CD14-positive monocyte (primary cell): Measurements from ENCODE around the gene METTL16. TPM values are rescaled to one million over a fixed set of nuclear protein-coding genes. Genes with fewer than 3 reads are reported as not detected.

ENCODE experiments used
- DNase-seq, 3 donors: peaks; one replicate each; pipeline ENCODE4 v3.0.0-alpha.2; 2011 to 2022
- H2AFZ ChIP-seq: 2 replicates; pipeline ENCODE4 v1.6.0; 2012; ENCODE audit warnings: mild to moderate bottlenecking, low read depth, low read length, inconsistent platforms; ENCODE audit not compliant: insufficient read depth, poor library complexity, severe bottlenecking
- H3K27ac ChIP-seq, 2 donors: 1 replicate in 1 of 2; 2 replicates in 1 of 2; pipeline ENCODE4 v1.5.1; 2012 to 2013; ENCODE audit warnings: low read length in 2 of 2, control low read depth in 1 of 2, inconsistent platforms in 1 of 2, low read depth in 1 of 2, mild to moderate bottlenecking in 1 of 2
- H3K27me3 ChIP-seq, 2 donors: one replicate each; pipeline versions ENCODE4 v1.6.0 to v1.6.1; 2011 to 2013; ENCODE audit warnings: low read length in 2 of 2; ENCODE audit not compliant: control insufficient read depth in 2 of 2, insufficient read depth in 2 of 2
- H3K36me3 ChIP-seq, 2 donors: replicated peaks in 1 of 2; 1 replicate in 1 of 2; 2 replicates in 1 of 2; pipeline versions ENCODE4 v1.5.1 to v1.6.1; 2012 to 2013; ENCODE audit warnings: low read length in 2 of 2, control low read depth in 1 of 2, inconsistent platforms in 1 of 2, mild to moderate bottlenecking in 1 of 2; ENCODE audit not compliant: insufficient read depth in 2 of 2, control insufficient read depth in 1 of 2
- H3K4me1 ChIP-seq, 2 donors: 1 replicate in 1 of 2; 2 replicates in 1 of 2; pipeline versions ENCODE4 v1.5.1 to v1.6.1; 2012 to 2013; ENCODE audit warnings: low read length in 2 of 2, control low read depth in 1 of 2, inconsistent platforms in 1 of 2, mild to moderate bottlenecking in 1 of 2, moderate library complexity in 1 of 2; ENCODE audit not compliant: insufficient read depth in 2 of 2, control insufficient read depth in 1 of 2
- H3K4me2 ChIP-seq: replicated peaks from 2 replicates; pipeline ENCODE3; 2012; ENCODE audit warnings: low read length, moderate library complexity, mild to moderate bottlenecking; ENCODE audit not compliant: poor library complexity, severe bottlenecking; ENCODE audit errors: extremely low read depth
- H3K4me3 ChIP-seq, 3 experiments: fragments of 200-600 bp in 1 of 3; sonication (generic) in 1 of 3; replicated peaks in 1 of 3; 1 replicate in 2 of 3; 2 replicates in 1 of 3; pipeline ENCODE4 v1.5.1; 2011 to 2013; ENCODE audit warnings: low read length in 3 of 3, mild to moderate bottlenecking in 3 of 3, control low read depth in 2 of 3, low read depth in 2 of 3, inconsistent platforms in 1 of 3, moderate library complexity in 1 of 3
- H3K79me2 ChIP-seq: 2 replicates; pipeline ENCODE4 v1.6.0; 2012; ENCODE audit warnings: mild to moderate bottlenecking, control low read depth, inconsistent platforms, low read length, moderate library complexity; ENCODE audit not compliant: insufficient read depth
- H3K9ac ChIP-seq: 2 replicates; pipeline ENCODE4 v1.6.0; 2017; ENCODE audit warnings: low read length, mild to moderate bottlenecking; ENCODE audit not compliant: insufficient read depth, poor library complexity, severe bottlenecking
- H3K9me3 ChIP-seq, 2 donors: replicated peaks in 1 of 2; 1 replicate in 1 of 2; 2 replicates in 1 of 2; pipeline versions ENCODE4 v1.5.1 to v1.6.1; 2012 to 2013; ENCODE audit warnings: low read length in 2 of 2, control low read depth in 1 of 2; ENCODE audit not compliant: control insufficient read depth in 1 of 2, insufficient read depth in 1 of 2
- H4K20me1 ChIP-seq: 2 replicates; pipeline ENCODE4 v1.6.0; 2012; ENCODE audit warnings: mild to moderate bottlenecking, low read length, control low read depth, moderate library complexity; ENCODE audit not compliant: insufficient read depth
- H3K27ac Mint-ChIP-seq, 7 donors: one replicate each; pipeline ENCODE4 v1.8.0; 2020; ENCODE audit warnings: mild to moderate bottlenecking in 7 of 7, mixed read lengths in 7 of 7, moderate library complexity in 6 of 7, inconsistent platforms in 2 of 7
- H3K27me3 Mint-ChIP-seq, 3 donors: one replicate each; pipeline ENCODE4 v1.8.0; 2021 to 2022; ENCODE audit warnings: low read depth in 3 of 3, mild to moderate bottlenecking in 3 of 3, mixed read lengths in 3 of 3, moderate library complexity in 3 of 3, inconsistent platforms in 1 of 3
- H3K36me3 Mint-ChIP-seq, 2 donors: one replicate each; pipeline ENCODE4 v1.8.0; 2020; ENCODE audit warnings: mixed read lengths in 2 of 2, inconsistent platforms in 1 of 2, mild to moderate bottlenecking in 1 of 2
- H3K4me1 Mint-ChIP-seq: one replicate; pipeline ENCODE4 v1.8.0; 2020; ENCODE audit warnings: mild to moderate bottlenecking, mixed read lengths
- H3K4me3 Mint-ChIP-seq, 2 donors: one replicate each; pipeline ENCODE4 v1.8.0; 2020; ENCODE audit warnings: mild to moderate bottlenecking in 2 of 2, mixed read lengths in 2 of 2, moderate library complexity in 1 of 2
- H3K9me3 Mint-ChIP-seq, 7 donors: one replicate each; pipeline ENCODE4 v1.8.0; 2020 to 2022; ENCODE audit warnings: mixed read lengths in 7 of 7, mild to moderate bottlenecking in 6 of 7, moderate library complexity in 6 of 7, inconsistent platforms in 2 of 7
- WGBS: methylation state at CpG from one replicate; pipeline ENCODE4 v1.1.5; 2013; ENCODE audit warnings: missing lambda C conversion rate; ENCODE audit not compliant: insufficient coverage; 5-methylcytosine and 5-hydroxymethylcytosine counted together
- intact Hi-C, 2 donors: fragments of 100-400 bp; cut with micrococcal nuclease; formaldehyde crosslinking; loops; one replicate each; pipeline versions ENCODE4 v1.15.0 to v1.15.1; 2023
- polyA plus RNA-seq, 3 donors: library from polyadenylated mRNA; depleted of rRNA in 1 of 3; unstranded in 2 of 3; stranded (reverse) in 1 of 3; fragments of 300-500 nt in 2 of 3; fragments of >200 nt in 1 of 3; fragmentation: Illumina TruSeq in 2 of 3; gene quantifications; 1 replicate in 2 of 3; 2 replicates in 1 of 3; pipeline ENCODE4 v1.2.3, GENCODE V29; 2012 to 2021
- TF ChIP-seq, protein P1 (sequence below): fragments of 200-600 bp; IDR thresholded peaks from one replicate; pipeline ENCODE4 v1.8.0; 2022; ENCODE audit warnings: antibody characterized with exemption, mild to moderate bottlenecking

METTL16 gene
- polyA plus RNA-seq, 3 donors: 3.0 to 8.0 (median 4.7) TPM

DNA sequence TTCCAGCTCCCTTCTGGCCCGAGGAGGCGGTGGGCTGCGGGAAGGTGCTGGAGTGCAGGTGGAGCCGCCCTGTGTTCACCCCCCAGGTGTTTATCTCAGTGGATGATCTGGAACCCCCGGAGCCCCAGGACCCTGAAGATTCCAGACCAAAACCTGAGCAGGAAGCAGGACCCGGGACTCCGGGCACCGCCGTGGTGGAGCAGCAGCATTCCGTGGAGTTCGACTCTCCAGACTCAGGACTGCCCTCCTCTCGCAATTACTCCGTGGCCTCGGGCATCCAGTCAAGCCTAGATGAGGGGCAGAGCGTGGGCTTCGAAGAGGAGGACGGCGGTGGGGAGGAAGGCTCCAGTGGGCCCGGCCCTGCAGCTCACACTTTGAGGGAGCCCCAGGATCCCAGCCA, 136.3 kb downstream of the METTL16 start:
- Histone ChIP-seq H3K4me2 (no peak overlapping the region), H4K20me1 (no peaks in the 10 kb centered on the region), H3K27me3 (no peaks in the 10 kb centered on the region), H2AFZ (no peak overlapping the region), H3K36me3 (peaks cover 52 to 65% of the 10 kb centered on the region in 2 donors), H3K79me2 (no peaks in the 10 kb centered on the region), H3K4me1 (no peaks in the 10 kb centered on the region), H3K4me3 (no peak overlapping the region), H3K27ac (no peak overlapping the region), H3K9me3 (no peaks in the 10 kb centered on the region), H3K9ac (no peak overlapping the region)
- H3K27ac Mint-ChIP-seq: no peak overlapping the region
- peaks cover 39 to 74% of the 10 kb centered on the region in 2 donors for H3K36me3 Mint-ChIP-seq
- H3K9me3 Mint-ChIP-seq: no peaks in the 10 kb centered on the region
- intact Hi-C loops: no loop called here
- peaks cover 0 to 2% (median 0%) of the 10 kb centered on the region in 3 donors for H3K27me3 Mint-ChIP-seq
- TF ChIP-seq, protein P1, sequence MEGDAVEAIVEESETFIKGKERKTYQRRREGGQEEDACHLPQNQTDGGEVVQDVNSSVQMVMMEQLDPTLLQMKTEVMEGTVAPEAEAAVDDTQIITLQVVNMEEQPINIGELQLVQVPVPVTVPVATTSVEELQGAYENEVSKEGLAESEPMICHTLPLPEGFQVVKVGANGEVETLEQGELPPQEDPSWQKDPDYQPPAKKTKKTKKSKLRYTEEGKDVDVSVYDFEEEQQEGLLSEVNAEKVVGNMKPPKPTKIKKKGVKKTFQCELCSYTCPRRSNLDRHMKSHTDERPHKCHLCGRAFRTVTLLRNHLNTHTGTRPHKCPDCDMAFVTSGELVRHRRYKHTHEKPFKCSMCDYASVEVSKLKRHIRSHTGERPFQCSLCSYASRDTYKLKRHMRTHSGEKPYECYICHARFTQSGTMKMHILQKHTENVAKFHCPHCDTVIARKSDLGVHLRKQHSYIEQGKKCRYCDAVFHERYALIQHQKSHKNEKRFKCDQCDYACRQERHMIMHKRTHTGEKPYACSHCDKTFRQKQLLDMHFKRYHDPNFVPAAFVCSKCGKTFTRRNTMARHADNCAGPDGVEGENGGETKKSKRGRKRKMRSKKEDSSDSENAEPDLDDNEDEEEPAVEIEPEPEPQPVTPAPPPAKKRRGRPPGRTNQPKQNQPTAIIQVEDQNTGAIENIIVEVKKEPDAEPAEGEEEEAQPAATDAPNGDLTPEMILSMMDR: no peak
- WGBS: 94% methylated on average over 19 of the region's 19 CpGs
- DNase-seq: no peak
- no peaks in the 10 kb centered on the region for H3K4me1 Mint-ChIP-seq
- no peak overlapping the region for H3K4me3 Mint-ChIP-seq

DNA sequence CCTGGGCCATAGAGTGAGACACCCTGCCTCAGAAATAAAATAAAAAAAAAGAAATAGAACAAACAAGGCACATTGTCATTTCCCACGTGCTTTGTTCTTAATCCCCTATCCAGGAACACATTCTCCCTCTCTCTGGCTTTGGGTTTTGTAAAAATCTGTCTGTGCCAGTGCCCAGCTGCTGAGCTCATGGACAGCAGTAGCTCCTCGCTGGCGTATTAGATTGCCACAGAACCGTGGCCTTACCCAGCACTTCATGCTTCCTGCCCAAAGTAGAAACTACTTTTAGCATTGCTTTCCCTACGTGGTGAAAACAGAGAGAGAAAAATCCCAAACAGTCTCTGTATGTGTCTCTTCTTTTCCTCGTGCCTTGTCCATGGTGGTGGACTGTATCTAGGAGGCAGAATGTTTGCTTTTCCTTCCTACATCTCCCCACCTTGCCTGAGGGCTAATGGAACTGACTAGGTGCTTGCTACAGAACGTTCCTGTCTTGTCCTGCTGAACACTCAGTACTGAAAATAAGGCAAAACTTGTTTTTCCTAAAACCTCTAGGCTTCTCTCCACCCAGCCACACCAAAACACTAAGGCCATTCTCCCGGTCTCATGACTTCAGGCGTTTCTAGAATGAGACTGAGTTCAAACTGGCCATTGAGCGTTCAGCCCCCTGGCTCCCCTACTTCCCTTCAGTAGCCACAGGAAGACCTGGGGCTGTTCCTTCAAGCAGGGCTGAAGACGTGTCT, 137.0 kb downstream of the METTL16 start:
- H3K27me3 ChIP-seq: no peaks in the 10 kb centered on the region
- H3K27me3 Mint-ChIP-seq: peaks cover 0 to 2% (median 0%) of the 10 kb centered on the region in 3 donors
- no peak overlapping the region for H2AFZ ChIP-seq
- H3K27ac ChIP-seq: no peak overlapping the region
- H3K4me3 ChIP-seq: no peak overlapping the region
- H3K9me3 ChIP-seq: no peaks in the 10 kb centered on the region
- peak overlapping the region in 1 of 7 donors; percentile 25 for H3K27ac Mint-ChIP-seq
- WGBS: 84% methylated on average over 7 of the region's 11 CpGs
- H3K36me3 Mint-ChIP-seq: peaks cover 35 to 68% of the 10 kb centered on the region in 2 donors
- H4K20me1 ChIP-seq: no peaks in the 10 kb centered on the region
- H3K79me2 ChIP-seq: no peaks in the 10 kb centered on the region
- no peaks in the 10 kb centered on the region for H3K9me3 Mint-ChIP-seq
- H3K4me3 Mint-ChIP-seq: no peak overlapping the region
- TF ChIP-seq, protein P1: no peak
- intact Hi-C loops: no loop called here
- H3K4me1 Mint-ChIP-seq: peaks cover 1% of the 10 kb centered on the region
- H3K4me1 ChIP-seq: no peaks in the 10 kb centered on the region
- peaks cover 49 to 58% of the 10 kb centered on the region in 2 donors for H3K36me3 ChIP-seq
- DNase-seq: no peak
- H3K4me2 ChIP-seq: no peak overlapping the region
- no peak overlapping the region for H3K9ac ChIP-seq
